Prostate gland (tissue), 2 donors: ENCODE data around the gene LMTK3.

Experiments used
- POLR2A ChIP-seq: fragments of 450-650 bp; IDR thresholded peaks from one replicate; pipeline ENCODE4 v1.6.1; 2016; ENCODE audit warnings: antibody characterized with exemption, mild to moderate bottlenecking
- POLR2AphosphoS5 ChIP-seq: sonication (generic); formaldehyde crosslinking; IDR thresholded peaks from one replicate; pipeline ENCODE4 v1.6.1; 2017; ENCODE audit warnings: antibody characterized with exemption
- TF ChIP-seq, protein P1 (sequence below), 4 experiments: fragments of 200-600 bp in 2 of 4; fragments of 450-650 bp in 2 of 4; sonication (generic) in 2 of 4; IDR thresholded peaks; 1 replicate in 3 of 4; 2 replicates in 1 of 4; pipeline ENCODE4 v1.5.1; 2016 to 2019; ENCODE audit warnings: antibody characterized with exemption in 4 of 4, mild to moderate bottlenecking in 2 of 4, moderate library complexity in 2 of 4

- TF ChIP-seq POLR2A (peak; percentile 83), POLR2AphosphoS5 (peak; percentile 74)
- TF ChIP-seq, protein P1, sequence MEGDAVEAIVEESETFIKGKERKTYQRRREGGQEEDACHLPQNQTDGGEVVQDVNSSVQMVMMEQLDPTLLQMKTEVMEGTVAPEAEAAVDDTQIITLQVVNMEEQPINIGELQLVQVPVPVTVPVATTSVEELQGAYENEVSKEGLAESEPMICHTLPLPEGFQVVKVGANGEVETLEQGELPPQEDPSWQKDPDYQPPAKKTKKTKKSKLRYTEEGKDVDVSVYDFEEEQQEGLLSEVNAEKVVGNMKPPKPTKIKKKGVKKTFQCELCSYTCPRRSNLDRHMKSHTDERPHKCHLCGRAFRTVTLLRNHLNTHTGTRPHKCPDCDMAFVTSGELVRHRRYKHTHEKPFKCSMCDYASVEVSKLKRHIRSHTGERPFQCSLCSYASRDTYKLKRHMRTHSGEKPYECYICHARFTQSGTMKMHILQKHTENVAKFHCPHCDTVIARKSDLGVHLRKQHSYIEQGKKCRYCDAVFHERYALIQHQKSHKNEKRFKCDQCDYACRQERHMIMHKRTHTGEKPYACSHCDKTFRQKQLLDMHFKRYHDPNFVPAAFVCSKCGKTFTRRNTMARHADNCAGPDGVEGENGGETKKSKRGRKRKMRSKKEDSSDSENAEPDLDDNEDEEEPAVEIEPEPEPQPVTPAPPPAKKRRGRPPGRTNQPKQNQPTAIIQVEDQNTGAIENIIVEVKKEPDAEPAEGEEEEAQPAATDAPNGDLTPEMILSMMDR (IDR thresholded peaks at IDR 0.05): peak in 1 of 4 experiments; percentile 2
Observed at GRCh38 chr19:48502350-48503018, 9.2 kb downstream of the LMTK3 start.
